ENCODE results near the gene HPS4.

- no peak for TF ChIP-seq CTCF (IDR thresholded peaks at IDR 0.05 in 2 of 3, conservative IDR thresholded peaks at IDR 0.05 in 1 of 3; ENCODE audit: borderline replicate concordance in 1 of 3, insufficient read depth in 1 of 3, low read depth in 2 of 3, low read length in 2 of 3)
- no peak for TF ChIP-seq POLR2A (IDR thresholded peaks at IDR 0.05; ENCODE audit: borderline replicate concordance, extremely low read depth, insufficient read depth, insufficient read length)
- TF ChIP-seq REST (IDR thresholded peaks at IDR 0.05; ENCODE audit: low read depth), result no peak
- TF ChIP-seq RAD21 (IDR thresholded peaks at IDR 0.05; ENCODE audit: low read depth), result no peak
- no peak for TF ChIP-seq SIN3A (IDR thresholded peaks at IDR 0.05; ENCODE audit: low read depth)
- TF ChIP-seq YY1 (IDR thresholded peaks at IDR 0.05; ENCODE audit: extremely low read depth, insufficient replicate concordance, low read depth, low read length), result no peak
- no peak for TF ChIP-seq ZFX (IDR thresholded peaks at IDR 0.05)
- TF ChIP-seq SRF (IDR thresholded peaks at IDR 0.05; ENCODE audit: low read depth), result no peak
- TF ChIP-seq EZH2 (IDR thresholded peaks at IDR 0.05), result no peak
- TF ChIP-seq POLR2AphosphoS5 (IDR thresholded peaks at IDR 0.05; ENCODE audit: low read depth, low read length), result no peak
- no peak for TF ChIP-seq EGR1 (IDR thresholded peaks at IDR 0.05; ENCODE audit: low read depth)
These were observed 66.2 kb downstream of the HPS4 start for GRCh38 chr22:26417406-26417805.
